HEK293 (cell line): Measurements from ENCODE around the gene RHBDL3.

Source experiments
- OSR2 ChIP-seq: fragments of 450-650 bp; formaldehyde crosslinking; IDR thresholded peaks from 2 replicates; pipeline ENCODE4 v1.5.1; 2016; ENCODE audit warnings: missing biosample characterization, missing genetic modification characterization
- YY1 ChIP-seq: fragments of 450-650 bp; formaldehyde crosslinking; IDR thresholded peaks from 2 replicates; pipeline ENCODE4 v1.5.1; 2018; ENCODE audit warnings: missing biosample characterization, missing genetic modification characterization
- YY2 ChIP-seq: fragments of 450-650 bp; formaldehyde crosslinking; IDR thresholded peaks from 2 replicates; pipeline ENCODE4 v1.5.1; 2016; ENCODE audit warnings: missing biosample characterization, missing genetic modification characterization
- ZBTB11 ChIP-seq: fragments of 450-650 bp; formaldehyde crosslinking; conservative IDR thresholded peaks from 2 replicates; pipeline ENCODE4 v1.5.1; 2016; ENCODE audit warnings: low read depth, missing biosample characterization, missing genetic modification characterization
- ZBTB20 ChIP-seq: fragments of 450-650 bp; formaldehyde crosslinking; IDR thresholded peaks from 2 replicates; pipeline ENCODE4 v1.5.1; 2016; ENCODE audit warnings: missing biosample characterization, missing genetic modification characterization
- ZFHX2 ChIP-seq: fragments of 450-650 bp; formaldehyde crosslinking; conservative IDR thresholded peaks from 2 replicates; pipeline ENCODE4 v1.5.1; 2016; ENCODE audit warnings: missing biosample characterization, missing genetic modification characterization
- ZNF114 ChIP-seq: fragments of 450-650 bp; formaldehyde crosslinking; IDR thresholded peaks from 2 replicates; pipeline ENCODE4 v1.5.0; 2017; ENCODE audit warnings: missing biosample characterization, missing genetic modification characterization
- ZNF133 ChIP-seq: fragments of 450-650 bp; formaldehyde crosslinking; IDR thresholded peaks from 2 replicates; pipeline ENCODE4 v1.5.1; 2016; ENCODE audit warnings: missing biosample characterization, missing genetic modification characterization
- ZNF266 ChIP-seq: fragments of 450-650 bp; formaldehyde crosslinking; IDR thresholded peaks from 2 replicates; pipeline ENCODE4 v1.5.1; 2016; ENCODE audit warnings: missing biosample characterization, missing genetic modification characterization, low read depth
- ZNF362 ChIP-seq: fragments of 450-650 bp; formaldehyde crosslinking; IDR thresholded peaks from 2 replicates; pipeline ENCODE4 v1.5.1; 2016; ENCODE audit warnings: missing biosample characterization, missing genetic modification characterization
- ZNF398 ChIP-seq: fragments of 450-650 bp; formaldehyde crosslinking; IDR thresholded peaks from 2 replicates; pipeline ENCODE4 v1.5.1; 2017; ENCODE audit warnings: missing biosample characterization, missing genetic modification characterization
- ZNF449 ChIP-seq: fragments of 450-650 bp; formaldehyde crosslinking; IDR thresholded peaks from 2 replicates; pipeline ENCODE4 v1.5.1; 2017; ENCODE audit warnings: missing biosample characterization, mild to moderate bottlenecking, missing genetic modification characterization, moderate library complexity
- ZNF488 ChIP-seq: fragments of 450-650 bp; formaldehyde crosslinking; IDR thresholded peaks from 2 replicates; pipeline ENCODE4 v1.5.1; 2016; ENCODE audit warnings: missing biosample characterization, missing genetic modification characterization
- ZNF521 ChIP-seq: fragments of 450-650 bp; formaldehyde crosslinking; IDR thresholded peaks from 2 replicates; pipeline ENCODE4 v1.5.1; 2017; ENCODE audit warnings: missing biosample characterization, mild to moderate bottlenecking, missing genetic modification characterization
- ZNF561 ChIP-seq: fragments of 450-650 bp; IDR thresholded peaks from 2 replicates; pipeline ENCODE4 v1.5.1; 2018; ENCODE audit warnings: missing biosample characterization, missing genetic modification characterization, borderline replicate concordance
- ZNF596 ChIP-seq: fragments of 450-650 bp; IDR thresholded peaks from 2 replicates; pipeline ENCODE4 v1.5.0; 2018; ENCODE audit warnings: missing biosample characterization, mild to moderate bottlenecking, missing genetic modification characterization, moderate library complexity
- ZNF639 ChIP-seq: fragments of 450-650 bp; formaldehyde crosslinking; IDR thresholded peaks from 2 replicates; pipeline ENCODE4 v1.5.1; 2016; ENCODE audit warnings: missing biosample characterization, missing genetic modification characterization
- ZNF747 ChIP-seq: fragments of 450-650 bp; formaldehyde crosslinking; IDR thresholded peaks from 2 replicates; pipeline ENCODE4 v1.5.1; 2016; ENCODE audit warnings: missing biosample characterization, missing genetic modification characterization
- ZNF785 ChIP-seq: fragments of 450-650 bp; formaldehyde crosslinking; IDR thresholded peaks from 2 replicates; pipeline ENCODE4 v1.5.1; 2016; ENCODE audit warnings: missing biosample characterization, missing genetic modification characterization
- ZSCAN4 ChIP-seq: fragments of 450-650 bp; formaldehyde crosslinking; IDR thresholded peaks from 2 replicates; pipeline ENCODE4 v1.5.1; 2017; ENCODE audit warnings: missing biosample characterization, missing genetic modification characterization
- ZSCAN5A ChIP-seq: fragments of 450-650 bp; formaldehyde crosslinking; IDR thresholded peaks from 2 replicates; pipeline ENCODE4 v1.5.1; 2016; ENCODE audit warnings: missing biosample characterization, missing genetic modification characterization

RHBDL3 gene

GRCh38 chr17:32349854-32350665, 84.4 kb downstream of the RHBDL3 start, which contains the start of gene ZNF207 (continued):
- peak; percentile 57 for TF ChIP-seq ZBTB11 (tag by site-specific recombination)
- no peak for TF ChIP-seq ZNF785 (tag by site-specific recombination)
- TF ChIP-seq ZNF398 (tag by site-specific recombination): no peak
- TF ChIP-seq ZNF561: 0 out of 2 replicates have a peak, but pooled peaks have one; percentile 2
- TF ChIP-seq ZNF449 (tag by site-specific recombination): no peak
- peak; percentile 80 for TF ChIP-seq ZNF639
- TF ChIP-seq ZNF488 (tag by site-specific recombination): no peak
- TF ChIP-seq ZNF362 (tag by site-specific recombination): no peak
- no peak for TF ChIP-seq ZNF114 (tag by site-specific recombination)
- TF ChIP-seq ZFHX2 (tag by site-specific recombination): peak; percentile 94
- TF ChIP-seq OSR2 (tag by site-specific recombination): no peak
- TF ChIP-seq ZBTB20: no peak; the same call in 1 of the 2 replicates
- TF ChIP-seq ZSCAN4 (tag by site-specific recombination): peak; percentile 39; the same call in 1 of the 2 replicates
- TF ChIP-seq ZNF133 (tag by site-specific recombination): no peak
- no peak for TF ChIP-seq ZNF521 (tag by site-specific recombination)
- no peak for TF ChIP-seq ZNF747 (tag by site-specific recombination)
- TF ChIP-seq YY1 (tag by site-specific recombination): peak; percentile 93
- no peak for TF ChIP-seq ZNF596 (tag by site-specific recombination)
- no peak for TF ChIP-seq ZNF266 (tag by site-specific recombination)
- no peak; the same call in 1 of the 2 replicates for TF ChIP-seq ZSCAN5A (tag by site-specific recombination)
- peak; percentile 90 for TF ChIP-seq YY2 (tag by site-specific recombination)
